ENCODE measurements around the gene LRP6. TPM values are rescaled to one million over a fixed set of nuclear protein-coding genes. Genes with fewer than 3 reads are reported as not detected.

The LRP6 gene
- total RNA-seq, 2 donors from 2014 or later = 0.10 to 0.59 TPM

DNA sequence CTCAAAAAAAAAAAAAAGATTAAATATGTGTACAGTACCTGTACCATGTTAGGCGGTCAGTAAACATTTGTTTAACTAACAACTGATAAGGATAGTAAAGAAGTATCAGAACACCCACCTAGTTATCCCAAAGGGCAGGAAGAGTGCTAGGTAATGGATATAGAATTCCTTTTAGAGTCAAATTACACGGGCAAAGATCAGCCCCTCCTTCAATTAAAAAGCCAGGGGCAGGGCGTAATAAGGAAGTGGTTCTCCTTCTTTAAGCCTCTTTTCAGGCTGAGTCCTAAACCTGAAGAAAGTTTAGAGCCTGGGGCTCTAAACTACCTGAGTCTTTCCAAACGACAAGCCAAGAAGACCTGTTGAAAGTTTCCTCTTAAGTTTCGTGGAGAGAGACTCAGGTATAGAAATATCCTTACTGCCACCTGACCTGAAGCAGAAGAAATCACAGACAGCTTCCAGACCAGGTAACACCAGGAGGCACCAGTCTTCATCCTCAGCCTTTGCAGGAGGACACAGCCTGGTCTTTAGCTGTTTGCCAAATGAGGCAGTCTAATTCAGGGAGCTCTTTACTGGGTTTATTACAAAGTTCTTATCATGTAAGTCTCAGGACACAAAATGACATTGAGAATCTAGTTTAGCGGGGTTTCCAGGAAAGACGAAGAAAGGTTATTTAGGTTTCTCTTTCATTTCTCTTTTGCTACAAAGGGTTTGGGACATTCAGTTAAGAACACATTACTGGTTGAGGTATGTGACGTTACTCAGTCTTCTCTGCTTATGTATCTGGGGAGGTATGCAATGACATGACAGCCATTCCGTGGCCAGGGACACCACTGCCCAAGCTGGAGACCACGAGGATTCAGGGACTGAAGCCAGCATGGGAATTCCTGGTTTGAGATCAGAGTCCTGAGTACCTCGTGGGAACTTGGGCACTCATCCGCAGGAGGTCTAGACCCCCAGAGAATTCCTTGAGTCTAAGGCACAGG, 195.9 kb downstream of the LRP6 start, which contains the start of gene BCL2L14:
BCL2L14 (plus strand) TSS at position 266 of the 983 bp plus-strand sequence. CDS start 8,367 bp downstream, outside the sequence.
- ATAC-seq = peak in 1 of 2 donors; percentile 51
- no peaks in the 10 kb centered on the region for H3K36me3 Mint-ChIP-seq
- DNase-seq (ENCODE audit: low spot score) = no peak

DNA sequence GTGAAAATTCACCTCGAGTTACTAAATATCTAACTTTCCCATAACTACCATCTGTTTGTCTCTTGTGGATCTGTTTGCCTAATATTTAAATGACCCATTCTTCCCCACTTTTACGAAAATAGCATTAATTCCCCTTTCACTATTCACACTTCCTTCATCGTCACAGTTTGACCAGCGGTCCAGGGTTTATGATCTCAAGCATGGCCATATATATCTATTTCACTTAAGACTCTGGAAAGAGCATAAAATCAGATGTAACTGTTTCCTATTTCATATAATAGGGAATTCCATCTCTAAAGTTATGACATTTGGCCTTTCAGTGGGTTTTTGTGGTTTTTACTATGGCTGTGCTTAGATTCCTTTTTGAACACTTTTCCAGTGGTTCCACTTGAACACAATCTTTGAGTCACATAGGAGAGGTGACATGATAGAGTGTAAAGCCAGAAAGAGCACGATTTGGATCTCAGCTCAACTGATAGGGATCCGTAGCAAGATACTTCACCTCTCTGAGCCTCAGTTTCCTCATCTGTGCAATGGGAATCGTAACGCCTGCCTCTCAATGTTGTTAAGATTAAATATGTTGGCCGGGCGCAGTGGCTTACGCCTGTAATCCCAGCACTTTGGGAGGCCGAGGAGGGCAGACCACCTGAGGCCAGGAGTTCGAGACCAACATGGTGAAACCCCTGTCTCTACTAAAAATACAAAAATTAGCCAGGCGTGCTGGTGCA, 196.9 kb downstream of the LRP6 start:
- Mint-ChIP-seq H3K27me3 (peaks cover 18 to 31% of the 10 kb centered on the region in 2 donors), H3K36me3 (no peaks in the 10 kb centered on the region), H3K4me1 (ENCODE audit: low read depth in 2 of 2) (peaks cover 0 to 6% of the 10 kb centered on the region in 2 donors), H3K9me3 (no peaks in the 10 kb centered on the region), H3K27ac (no peak overlapping the region), H3K4me3 (no peak overlapping the region)
- DNase-seq (ENCODE audit: low spot score) = no peak
- ATAC-seq = no peak

More for the DNA sequence above, 195.9 kb downstream of the LRP6 start, which contains the start of gene BCL2L14:
- no peaks in the 10 kb centered on the region for H3K9me3 Mint-ChIP-seq
- H3K27me3 Mint-ChIP-seq = peaks cover 18 to 38% of the 10 kb centered on the region in 2 donors
- H3K4me1 Mint-ChIP-seq (ENCODE audit: low read depth in 2 of 2) = peaks cover 0 to 6% of the 10 kb centered on the region in 2 donors
- H3K4me3 Mint-ChIP-seq = peak within 1 kb of the TSS; percentile 58
- H3K27ac Mint-ChIP-seq = peak within 1 kb of the TSS in 1 of 2 donors; percentile 34

- no peak for ATAC-seq
- no peaks in the 10 kb centered on the region for H3K9me3 Mint-ChIP-seq
- no peak overlapping the region for H3K4me3 Mint-ChIP-seq
- H3K27ac Mint-ChIP-seq = no peak overlapping the region
- peaks cover 18 to 31% of the 10 kb centered on the region in 2 donors for H3K27me3 Mint-ChIP-seq
- H3K4me1 Mint-ChIP-seq (ENCODE audit: low read depth in 2 of 2) = peaks cover 0 to 6% of the 10 kb centered on the region in 2 donors
- DNase-seq (ENCODE audit: low spot score) = no peak
- H3K36me3 Mint-ChIP-seq = no peaks in the 10 kb centered on the region
Observed at GRCh38 chr12:12068751-12069150, 198.1 kb downstream of the LRP6 start.

Other genes starting within 250 kb of the LRP6 start
- under 1 TPM in 1 of 2 donors, not detected in 1; 0.61 TPM for gene BCL2L14, start 196.1 kb downstream of the LRP6 start, total RNA-seq
- 1 to 10 TPM in 1 of 2 donors, under 1 TPM in 1; 0.50 to 1.1 TPM for gene MANSC1, start 83.2 kb upstream of the LRP6 start, total RNA-seq
- gene BORCS5, start 90.0 kb upstream of the LRP6 start, total RNA-seq = 10 to 100 TPM; 19.7 to 26.9 TPM